Activated T-helper 2 cell treated with anti-CD3 and anti-CD28 coated beads, Interferon-gamma antibody, Interleukin-2, Interleukin-4, amounts not matched to agents 10 μg/mL and 5 μg/mL and 100 μg/mL, durations not matched to agents 14 hours and 24 hours and 36 hours (primary cell): ENCODE results near the gene LRRC56. TPM values are rescaled to one million over a fixed set of nuclear protein-coding genes. Genes with fewer than 3 reads are reported as not detected.

ENCODE experiments used
- DNase-seq: peaks from one replicate; pipeline ENCODE4 v3.0.0; 2021; ENCODE audit warnings: low spot score
- H3K27ac Mint-ChIP-seq: one replicate; pipeline ENCODE4 v1.8.0; 2021; ENCODE audit warnings: mixed read lengths
- H3K27me3 Mint-ChIP-seq: one replicate; pipeline ENCODE4 v1.8.0; 2021; ENCODE audit warnings: low read depth, mixed read lengths
- H3K36me3 Mint-ChIP-seq: one replicate; pipeline ENCODE4 v1.8.0; 2021; ENCODE audit warnings: low read depth, mixed read lengths
- H3K4me1 Mint-ChIP-seq: one replicate; pipeline ENCODE4 v1.8.0; 2021; ENCODE audit warnings: low read depth, mixed read lengths
- H3K4me3 Mint-ChIP-seq: one replicate; pipeline ENCODE4 v1.8.0; 2021; ENCODE audit warnings: low read depth, mild to moderate bottlenecking, moderate library complexity, mixed read lengths
- H3K9me3 Mint-ChIP-seq: one replicate; pipeline ENCODE4 v1.8.0; 2021; ENCODE audit warnings: mixed read lengths
- intact Hi-C: fragments of 100-400 bp; cut with micrococcal nuclease; formaldehyde crosslinking; loops from one replicate; pipeline ENCODE4 v1.15.1; 2023
- total RNA-seq: library from RNA; stranded (reverse); gene quantifications from 2 replicates; pipeline ENCODE4 v1.2.3, GENCODE V29; 2022

Gene LRRC56
- total RNA-seq, 1 donor from 2014 or later, result 1.3 TPM

GRCh38 chr11:589798-590197, 52.5 kb downstream of the LRRC56 start:
- no peak for DNase-seq
- Mint-ChIP-seq H3K36me3 (peaks cover 64% of the 10 kb centered on the region), H3K4me1 (peaks cover 16% of the 10 kb centered on the region), H3K27ac (no peak overlapping the region), H3K4me3 (no peak overlapping the region), H3K27me3 (no peaks in the 10 kb centered on the region), H3K9me3 (no peaks in the 10 kb centered on the region)
- intact Hi-C loops, result no loop called here

- intact Hi-C loops, result no loop called here
- Mint-ChIP-seq H3K4me1 (peaks cover 16% of the 10 kb centered on the region), H3K27ac (no peak overlapping the region), H3K9me3 (no peaks in the 10 kb centered on the region), H3K4me3 (no peak overlapping the region), H3K27me3 (no peaks in the 10 kb centered on the region), H3K36me3 (peaks cover 71% of the 10 kb centered on the region)
- no peak for DNase-seq
These were observed 53.7 kb downstream of the LRRC56 start for GRCh38 chr11:590997-591396.

DNA sequence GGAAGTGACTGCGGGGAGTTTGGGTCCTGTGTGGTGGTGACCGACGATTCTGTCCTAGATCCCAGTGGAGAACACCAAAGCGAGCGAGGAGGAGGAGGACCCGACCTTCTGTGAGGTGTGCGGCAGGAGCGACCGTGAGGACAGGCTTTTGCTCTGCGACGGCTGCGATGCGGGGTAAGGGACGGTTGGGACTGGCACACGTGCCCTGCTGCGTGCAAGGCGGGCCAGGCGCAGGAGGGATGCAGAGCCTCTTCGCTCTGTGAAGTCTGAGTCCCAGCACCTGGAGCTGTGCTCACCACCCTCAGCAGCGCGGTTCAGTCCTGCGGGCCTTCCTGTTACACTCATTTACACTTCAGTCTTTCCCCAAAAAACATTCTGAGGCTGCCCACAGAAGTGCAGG, 55.2 kb downstream of the LRRC56 start:
- H3K4me1 Mint-ChIP-seq, result peaks cover 7% of the 10 kb centered on the region
- no peak overlapping the region for H3K4me3 Mint-ChIP-seq
- H3K36me3 Mint-ChIP-seq, result peaks cover 78% of the 10 kb centered on the region
- no peaks in the 10 kb centered on the region for H3K9me3 Mint-ChIP-seq
- H3K27ac Mint-ChIP-seq, result no peak overlapping the region
- no peaks in the 10 kb centered on the region for H3K27me3 Mint-ChIP-seq
- intact Hi-C loops, result no loop called here
- DNase-seq, result no peak

DNA sequence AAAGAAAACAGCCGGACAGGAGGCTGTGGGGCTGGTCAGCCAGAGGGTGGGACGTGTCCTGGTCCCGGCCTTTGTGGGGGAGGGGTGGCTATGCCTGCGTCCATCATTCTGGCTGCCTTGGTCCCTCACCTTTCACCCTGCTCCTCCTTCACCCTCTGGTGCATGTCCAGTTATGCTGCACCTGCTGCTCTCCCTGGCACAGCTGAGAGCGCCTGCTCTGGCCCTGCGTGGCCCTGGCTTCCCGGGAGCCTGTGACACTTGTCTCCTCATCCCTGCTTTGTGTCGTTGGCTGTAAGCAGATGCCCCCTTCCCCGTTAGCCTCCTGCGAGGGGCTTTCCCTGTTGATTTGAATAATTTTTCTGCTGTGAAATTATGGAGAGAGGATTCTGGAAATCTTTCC, 55.6 kb downstream of the LRRC56 start:
- H3K27me3 Mint-ChIP-seq, result no peaks in the 10 kb centered on the region
- H3K36me3 Mint-ChIP-seq, result peaks cover 73% of the 10 kb centered on the region
- H3K27ac Mint-ChIP-seq, result no peak overlapping the region
- peaks cover 4% of the 10 kb centered on the region for H3K4me1 Mint-ChIP-seq
- no peak for DNase-seq
- intact Hi-C loops, result no loop called here
- no peaks in the 10 kb centered on the region for H3K9me3 Mint-ChIP-seq
- H3K4me3 Mint-ChIP-seq, result no peak overlapping the region

GRCh38 chr11:593347-593746, 56.0 kb downstream of the LRRC56 start:
- Mint-ChIP-seq H3K27me3 (no peaks in the 10 kb centered on the region), H3K9me3 (no peaks in the 10 kb centered on the region), H3K27ac (no peak overlapping the region), H3K36me3 (peaks cover 73% of the 10 kb centered on the region), H3K4me3 (no peak overlapping the region), H3K4me1 (no peaks in the 10 kb centered on the region)
- intact Hi-C loops, result no loop called here
- no peak for DNase-seq

GRCh38 chr11:595400-595799, 58.1 kb downstream of the LRRC56 start:
- no peaks in the 10 kb centered on the region for H3K27me3 Mint-ChIP-seq
- H3K9me3 Mint-ChIP-seq, result no peaks in the 10 kb centered on the region
- DNase-seq, result no peak
- peaks cover 73% of the 10 kb centered on the region for H3K36me3 Mint-ChIP-seq
- no peak overlapping the region for H3K27ac Mint-ChIP-seq
- no peak overlapping the region for H3K4me3 Mint-ChIP-seq
- intact Hi-C loops, result no loop called here
- H3K4me1 Mint-ChIP-seq, result no peaks in the 10 kb centered on the region

DNA sequence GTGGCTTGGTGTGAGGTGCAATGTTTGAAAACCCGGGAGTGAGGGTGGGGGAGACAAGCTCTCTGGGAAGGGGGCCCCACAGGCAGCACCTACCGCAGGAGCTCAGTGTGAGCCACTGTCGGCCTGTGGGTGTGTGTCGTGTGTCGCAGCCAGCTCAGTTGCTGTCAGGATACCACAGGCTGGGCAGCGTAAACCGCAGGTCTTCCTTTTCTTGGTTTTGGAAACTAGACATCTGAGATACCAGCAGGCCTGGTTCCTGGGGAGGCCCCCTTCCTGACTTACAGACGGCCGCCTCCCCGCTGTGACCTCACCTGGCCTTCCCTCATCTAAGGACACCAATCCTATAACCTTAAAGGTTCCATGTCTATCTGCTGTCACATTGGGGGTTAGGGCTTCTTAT, 59.0 kb downstream of the LRRC56 start:
- Mint-ChIP-seq H3K36me3 (peaks cover 69% of the 10 kb centered on the region), H3K27me3 (no peaks in the 10 kb centered on the region), H3K27ac (no peak overlapping the region), H3K4me3 (no peak overlapping the region), H3K4me1 (no peaks in the 10 kb centered on the region), H3K9me3 (no peaks in the 10 kb centered on the region)
- intact Hi-C loops, result no loop called here
- DNase-seq, result no peak

- Mint-ChIP-seq H3K27ac (no peak overlapping the region), H3K4me1 (no peaks in the 10 kb centered on the region), H3K4me3 (no peak overlapping the region), H3K36me3 (peaks cover 76% of the 10 kb centered on the region), H3K9me3 (no peaks in the 10 kb centered on the region), H3K27me3 (no peaks in the 10 kb centered on the region)
- DNase-seq, result no peak
- intact Hi-C loops, result no loop called here
These were observed 59.9 kb downstream of the LRRC56 start for GRCh38 chr11:597166-597725.

GRCh38 chr11:598005-598680, 60.8 kb downstream of the LRRC56 start:
- Mint-ChIP-seq H3K36me3 (peaks cover 69% of the 10 kb centered on the region), H3K9me3 (no peaks in the 10 kb centered on the region), H3K27me3 (no peaks in the 10 kb centered on the region), H3K4me1 (no peaks in the 10 kb centered on the region), H3K27ac (no peak overlapping the region), H3K4me3 (no peak overlapping the region)
- intact Hi-C loops, result no loop called here
- no peak for DNase-seq

GRCh38 chr11:601573-602245, 64.4 kb downstream of the LRRC56 start:
- Mint-ChIP-seq H3K27ac (no peak overlapping the region), H3K36me3 (peaks cover 59% of the 10 kb centered on the region), H3K27me3 (no peaks in the 10 kb centered on the region), H3K9me3 (no peaks in the 10 kb centered on the region), H3K4me3 (no peak overlapping the region), H3K4me1 (no peaks in the 10 kb centered on the region)
- no peak for DNase-seq
- intact Hi-C loops, result no loop called here

GRCh38 chr11:603154-603553, 65.8 kb downstream of the LRRC56 start:
- no peak overlapping the region for H3K27ac Mint-ChIP-seq
- H3K9me3 Mint-ChIP-seq, result no peaks in the 10 kb centered on the region
- peaks cover 64% of the 10 kb centered on the region for H3K36me3 Mint-ChIP-seq
- intact Hi-C loops, result no loop called here
- no peaks in the 10 kb centered on the region for H3K4me1 Mint-ChIP-seq
- no peaks in the 10 kb centered on the region for H3K27me3 Mint-ChIP-seq
- DNase-seq, result no peak
- H3K4me3 Mint-ChIP-seq, result no peak overlapping the region
